Measurements from ENCODE around the gene SMC3. TPM values are rescaled to one million over a fixed set of nuclear protein-coding genes. Genes with fewer than 3 reads are reported as not detected.
"Not testable (repeated sequence)": the region's sequence is repeated elsewhere in the genome, so short reads cannot be mapped to it uniquely, and the experiment has no call there.

Gene SMC3
- total RNA-seq, 2 experiments from 2014 or later: 76.8 to 83.5 TPM

DNA sequence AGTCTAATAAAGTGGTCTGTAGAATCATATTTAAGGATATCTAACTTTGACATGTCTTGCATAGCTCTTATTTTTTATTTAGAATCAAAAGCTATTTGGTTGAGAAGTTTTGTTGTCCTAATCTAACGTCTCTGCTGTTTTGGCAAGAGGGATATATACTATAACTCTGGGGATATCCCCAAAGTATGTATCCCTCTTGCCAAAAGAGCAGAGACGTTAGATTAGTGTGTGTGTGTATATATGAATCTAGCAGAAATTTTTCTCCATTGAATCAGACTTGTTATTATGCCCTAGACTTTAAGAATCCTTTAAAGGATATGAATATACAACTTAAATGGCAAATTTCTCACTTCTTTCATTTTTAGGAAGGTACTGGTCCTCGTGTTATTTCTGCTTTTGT is 9.6 kb downstream of the SMC3 start:
- H3K36me3 Mint-ChIP-seq (ENCODE audit: low read depth): peaks cover 62% of the 10 kb centered on the region
- DNase-seq (no peak), ATAC-seq (no peak)
- peaks cover 34% of the 10 kb centered on the region for H3K4me1 Mint-ChIP-seq
- ChIA-PET POLR2A (no interaction called here), CTCF (no interaction called here)
- no peak overlapping the region for H3K4me3 Mint-ChIP-seq
- H3K9me3 Mint-ChIP-seq (ENCODE audit: low read depth): no peaks in the 10 kb centered on the region
- intact Hi-C loops (cut with DNase I, micrococcal nuclease): no loop called here
- no peak overlapping the region for H3K27ac Mint-ChIP-seq
- H3K27me3 Mint-ChIP-seq: no peaks in the 10 kb centered on the region

GRCh38 chr10:110584006-110584405 is 16.5 kb downstream of the SMC3 start:
- ChIA-PET CTCF (interaction anchor here (0.8 to 2.3 kb wide), 5 partner anchors 12 to 27 kb away, joined by 3 to 7 read pairs (median 3); no protein-coding TSS in a partner anchor), POLR2A (interaction anchor here (0.6 kb wide), 1 partner anchor 72 kb away, joined by 3 read pairs; no protein-coding TSS in a partner anchor)
- no peak for DNase-seq

GRCh38 chr10:110591760-110592159 is 24.3 kb downstream of the SMC3 start:
- POLR2A ChIA-PET: interaction anchor here (1.0 kb wide), 1 partner anchor 288 kb away, joined by 3 read pairs; no protein-coding TSS in a partner anchor
- H3K27me3 Mint-ChIP-seq: no peaks in the 10 kb centered on the region

More at GRCh38 chr10:110584006-110584405, 16.5 kb downstream of the SMC3 start:
- intact Hi-C loops (cut with DNase I, micrococcal nuclease): no loop called here
- Mint-ChIP-seq H3K9me3 (ENCODE audit: low read depth) (no peaks in the 10 kb centered on the region), H3K36me3 (ENCODE audit: low read depth) (peaks cover 65% of the 10 kb centered on the region), H3K27ac (no peak overlapping the region), H3K27me3 (no peaks in the 10 kb centered on the region), H3K4me3 (no peak overlapping the region), H3K4me1 (no peaks in the 10 kb centered on the region)
- ATAC-seq: no peak

GRCh38 chr10:110597476-110597875 is 30.0 kb downstream of the SMC3 start:
- Mint-ChIP-seq H3K27ac (no peak overlapping the region), H3K9me3 (ENCODE audit: low read depth) (no peaks in the 10 kb centered on the region), H3K4me1 (no peaks in the 10 kb centered on the region), H3K36me3 (ENCODE audit: low read depth) (peaks cover 35% of the 10 kb centered on the region), H3K4me3 (no peak overlapping the region), H3K27me3 (no peaks in the 10 kb centered on the region)
- no peak for DNase-seq
- ChIA-PET CTCF (interaction anchor here (0.6 to 3.6 kb wide), 5 partner anchors 13 to 291 kb away, joined by 3 to 13 read pairs (median 4); no protein-coding TSS in a partner anchor), POLR2A (no interaction called here)
- ATAC-seq: no peak
- intact Hi-C loops (cut with DNase I, micrococcal nuclease): no loop called here

More at GRCh38 chr10:110591760-110592159, 24.3 kb downstream of the SMC3 start:
- no peak for ATAC-seq
- Mint-ChIP-seq H3K4me3 (no peak overlapping the region), H3K27ac (no peak overlapping the region), H3K9me3 (ENCODE audit: low read depth) (no peaks in the 10 kb centered on the region), H3K36me3 (ENCODE audit: low read depth) (peaks cover 53% of the 10 kb centered on the region), H3K4me1 (no peaks in the 10 kb centered on the region)
- CTCF ChIA-PET: interaction anchor here (0.6 to 1.7 kb wide), 3 partner anchors 8 to 291 kb away, joined by 3 to 7 read pairs (median 4); no protein-coding TSS in a partner anchor
- DNase-seq: no peak
- intact Hi-C loops (cut with DNase I, micrococcal nuclease): no loop called here

GRCh38 chr10:110600487-110601101 is 33.1 kb downstream of the SMC3 start:
- Mint-ChIP-seq H3K4me3 (no peak overlapping the region), H3K4me1 (no peaks in the 10 kb centered on the region), H3K27me3 (no peaks in the 10 kb centered on the region), H3K27ac (no peak overlapping the region), H3K36me3 (ENCODE audit: low read depth) (peaks cover 34% of the 10 kb centered on the region), H3K9me3 (ENCODE audit: low read depth) (no peaks in the 10 kb centered on the region)
- ATAC-seq (peak; percentile 84), DNase-seq (peak; percentile 53)
- ChIA-PET POLR2A (interaction anchor here (0.6 kb wide), 1 partner anchor 71 kb away, joined by 3 read pairs; no protein-coding TSS in a partner anchor), CTCF (interaction anchor here (0.6 to 4.0 kb wide), 26 partner anchors 8 to 1572 kb away, joined by 3 to 31 read pairs (median 4); no protein-coding TSS in a partner anchor)
- intact Hi-C loops (cut with DNase I, micrococcal nuclease): loop anchor here (1.0 kb wide), 2 partner anchors 289 to 294 kb away; no protein-coding TSS in a partner anchor

GRCh38 chr10:110601581-110601980 is 34.1 kb downstream of the SMC3 start:
- DNase-seq (no peak), ATAC-seq (no peak)
- ChIA-PET POLR2A (no interaction called here), CTCF (interaction anchor here (0.7 to 4.0 kb wide), 5 partner anchors 11 to 294 kb away, joined by 3 to 31 read pairs (median 3); no protein-coding TSS in a partner anchor)
- Mint-ChIP-seq H3K4me3 (no peak overlapping the region), H3K36me3 (ENCODE audit: low read depth) (peaks cover 34% of the 10 kb centered on the region), H3K4me1 (no peaks in the 10 kb centered on the region), H3K27ac (peak overlapping the region; percentile 34), H3K9me3 (ENCODE audit: low read depth) (no peaks in the 10 kb centered on the region), H3K27me3 (no peaks in the 10 kb centered on the region)
- intact Hi-C loops (cut with DNase I, micrococcal nuclease): no loop called here

- intact Hi-C loops (cut with DNase I, micrococcal nuclease): no loop called here
- ATAC-seq (no peak), DNase-seq (no peak)
- Mint-ChIP-seq H3K9me3 (ENCODE audit: low read depth) (no peaks in the 10 kb centered on the region), H3K4me1 (peaks cover 18% of the 10 kb centered on the region), H3K27me3 (no peaks in the 10 kb centered on the region), H3K27ac (no peak overlapping the region), H3K4me3 (no peak overlapping the region), H3K36me3 (ENCODE audit: low read depth) (peaks cover 14% of the 10 kb centered on the region)
- CTCF ChIA-PET: interaction anchor here (0.6 to 3.3 kb wide), 19 partner anchors 8 to 302 kb away, joined by 3 to 28 read pairs (median 4); no protein-coding TSS in a partner anchor
- POLR2A ChIA-PET: no interaction called here
Observed at GRCh38 chr10:110608087-110608486, 40.6 kb downstream of the SMC3 start.

- H3K27me3 Mint-ChIP-seq: no peaks in the 10 kb centered on the region
- H3K4me1 Mint-ChIP-seq: peaks cover 33% of the 10 kb centered on the region
- ChIA-PET POLR2A (no interaction called here), CTCF (interaction anchor here (0.6 to 3.3 kb wide), 7 partner anchors 10 to 449 kb away, joined by 3 to 28 read pairs (median 4); no protein-coding TSS in a partner anchor)
- H3K36me3 Mint-ChIP-seq (ENCODE audit: low read depth): peaks cover 7% of the 10 kb centered on the region
- no peaks in the 10 kb centered on the region for H3K9me3 Mint-ChIP-seq (ENCODE audit: low read depth)
- intact Hi-C loops (cut with DNase I, micrococcal nuclease): loop anchor here (1.0 to 10.0 kb wide), 13 partner anchors 63 to 1535 kb away; no protein-coding TSS in a partner anchor
- no peak overlapping the region for H3K4me3 Mint-ChIP-seq
- ATAC-seq (no peak), DNase-seq (no peak)
- H3K27ac Mint-ChIP-seq: no peak overlapping the region
Observed at GRCh38 chr10:110609605-110610004, 42.1 kb downstream of the SMC3 start.

GRCh38 chr10:110610308-110610774 is 42.8 kb downstream of the SMC3 start:
- ChIA-PET CTCF (interaction anchor here (0.6 to 3.6 kb wide), 36 partner anchors 9 to 366 kb away, joined by 3 to 33 read pairs (median 4); no protein-coding TSS in a partner anchor), POLR2A (no interaction called here)
- Mint-ChIP-seq H3K4me3 (no peak overlapping the region), H3K27ac (no peak overlapping the region), H3K4me1 (peaks cover 38% of the 10 kb centered on the region), H3K9me3 (ENCODE audit: low read depth) (no peaks in the 10 kb centered on the region), H3K36me3 (ENCODE audit: low read depth) (no peaks in the 10 kb centered on the region), H3K27me3 (no peaks in the 10 kb centered on the region)
- intact Hi-C loops (cut with DNase I, micrococcal nuclease): loop anchor here (1.0 to 10.0 kb wide), 13 partner anchors 62 to 1534 kb away; no protein-coding TSS in a partner anchor
- DNase-seq (peak; percentile 72), ATAC-seq (peak; percentile 16)

- H3K27me3 Mint-ChIP-seq; H3K27ac Mint-ChIP-seq; H3K4me3 Mint-ChIP-seq; DNase-seq; H3K9me3 Mint-ChIP-seq (ENCODE audit: low read depth); ATAC-seq; POLR2A ChIA-PET; H3K36me3 Mint-ChIP-seq (ENCODE audit: low read depth): not testable (repeated sequence)
- intact Hi-C loops (cut with DNase I, micrococcal nuclease): loop anchor here (1.0 to 10.0 kb wide), 13 partner anchors 62 to 1534 kb away; no protein-coding TSS in a partner anchor
- H3K4me1 Mint-ChIP-seq: peaks cover 43% of the 10 kb centered on the region
- CTCF ChIA-PET: interaction anchor here (0.6 to 3.6 kb wide), 35 partner anchors 9 to 366 kb away, joined by 3 to 33 read pairs (median 4); no protein-coding TSS in a partner anchor
Observed at GRCh38 chr10:110610781-110611180, 43.3 kb downstream of the SMC3 start.

DNA sequence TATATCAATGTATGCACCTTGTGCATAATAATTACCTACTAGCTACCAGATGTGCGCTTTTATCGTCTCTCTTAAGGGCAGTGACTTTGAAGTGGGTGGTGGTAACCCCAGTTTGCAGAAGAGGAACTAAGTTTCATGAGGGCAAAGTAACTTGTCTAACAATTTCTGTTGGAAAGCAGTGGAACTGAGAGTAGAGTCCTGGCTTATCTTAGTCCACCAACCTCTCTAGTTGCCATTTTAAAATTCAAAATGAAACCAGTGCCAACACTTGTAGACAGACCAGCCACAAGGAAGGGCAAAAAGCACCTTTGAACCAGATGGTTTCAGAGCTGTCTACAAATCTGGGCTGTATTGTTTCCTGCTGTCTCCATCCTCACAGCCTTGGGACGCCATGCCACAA is 44.6 kb downstream of the SMC3 start:
- no peaks in the 10 kb centered on the region for H3K27me3 Mint-ChIP-seq
- H3K27ac Mint-ChIP-seq: no peak overlapping the region
- no peak for DNase-seq
- intact Hi-C loops (cut with DNase I, micrococcal nuclease): loop anchor here (5.0 to 10.0 kb wide), 6 partner anchors 110 to 1533 kb away; no protein-coding TSS in a partner anchor
- POLR2A ChIA-PET: no interaction called here
- CTCF ChIA-PET: interaction anchor here (0.6 to 3.6 kb wide), 6 partner anchors 11 to 305 kb away, joined by 3 to 33 read pairs (median 8); no protein-coding TSS in a partner anchor
- peaks cover 49% of the 10 kb centered on the region for H3K4me1 Mint-ChIP-seq
- no peak for ATAC-seq
- H3K4me3 Mint-ChIP-seq: no peak overlapping the region
- no peaks in the 10 kb centered on the region for H3K36me3 Mint-ChIP-seq (ENCODE audit: low read depth)
- no peaks in the 10 kb centered on the region for H3K9me3 Mint-ChIP-seq (ENCODE audit: low read depth)

Measured in activated CD4-positive, alpha-beta T cell treated with anti-CD3 and anti-CD28 coated beads for 36 hours (primary cell).